HTERT RPE-1 (cell line): Measurements from ENCODE around the gene PHRF1.
"Not testable (repeated sequence)": the region's sequence is repeated elsewhere in the genome, so short reads cannot be mapped to it uniquely, and the experiment has no call there.

Source experiments
- in situ Hi-C: fragments of 300-500 bp; cut with MboI; formaldehyde crosslinking; loops from 4 replicates; pipeline ENCODE4 v1.14.3; 2020; ENCODE audit warnings: low sequenced_read_pairs

Gene PHRF1

GRCh38 chr11:626475-627307 is 50.4 kb downstream of the PHRF1 start, which contains the start of gene SCT:
TSS of gene SCT (minus strand) at chr11:627181. CDS start at chr11:627143, 38 bp downstream.
- in situ Hi-C loops, result no loop called here

GRCh38 chr11:627308-627576 is 51.0 kb downstream of the PHRF1 start:
- in situ Hi-C loops, result no loop called here

- in situ Hi-C loops, result no loop called here
Observed at GRCh38 chr11:628056-628455, 51.8 kb downstream of the PHRF1 start.

- in situ Hi-C loops, result no loop called here
Observed at GRCh38 chr11:629237-629583, 52.9 kb downstream of the PHRF1 start.

GRCh38 chr11:630871-631270 is 54.6 kb downstream of the PHRF1 start:
- in situ Hi-C loops, result no loop called here

GRCh38 chr11:635945-636510 is 59.8 kb downstream of the PHRF1 start:
- in situ Hi-C loops, result no loop called here

- in situ Hi-C loops, result no loop called here
Observed at GRCh38 chr11:636511-637332, 60.5 kb downstream of the PHRF1 start, which contains the start of gene DRD4. TSS of gene DRD4 (plus strand) at chr11:637269. CDS start at chr11:637305, 36 bp downstream.

- in situ Hi-C loops, result no loop called here
Observed at GRCh38 chr11:637333-637592, 61.0 kb downstream of the PHRF1 start.

GRCh38 chr11:637593-638521 is 61.6 kb downstream of the PHRF1 start:
- in situ Hi-C loops, result no loop called here

GRCh38 chr11:638631-639331 is 62.5 kb downstream of the PHRF1 start:
- in situ Hi-C loops, result no loop called here

- in situ Hi-C loops, result no loop called here
Observed at GRCh38 chr11:639332-639955, 63.2 kb downstream of the PHRF1 start.

GRCh38 chr11:640021-640706 is 63.9 kb downstream of the PHRF1 start:
- in situ Hi-C loops, result no loop called here

GRCh38 chr11:641806-642370 is 65.6 kb downstream of the PHRF1 start:
- in situ Hi-C loops, result no loop called here

GRCh38 chr11:643366-643765 is 67.1 kb downstream of the PHRF1 start:
- in situ Hi-C loops, result no loop called here

- in situ Hi-C loops, result no loop called here
Observed at GRCh38 chr11:643849-644738, 67.8 kb downstream of the PHRF1 start.

- in situ Hi-C loops, result no loop called here
Observed at GRCh38 chr11:645536-645935, 69.3 kb downstream of the PHRF1 start.

- in situ Hi-C loops, result no loop called here
Observed at GRCh38 chr11:646214-646613, 69.9 kb downstream of the PHRF1 start.

GRCh38 chr11:647672-648158 is 71.4 kb downstream of the PHRF1 start:
- in situ Hi-C loops, result not testable (repeated sequence)
